OCI-LY1 (cell line): Measurements from ENCODE around the gene GSTO1.

ENCODE experiments used
- CTCF ChIP-seq: fragments of 200-600 bp; sonication (generic), shearing (Covaris generic); IDR thresholded peaks from 2 replicates; pipeline ENCODE4 v1.5.1; 2017; ENCODE audit warnings: mild to moderate bottlenecking, antibody characterized with exemption, low read length, moderate library complexity, mixed read lengths
- EZH2 ChIP-seq: fragments of 200-600 bp; sonication (generic), shearing (Covaris generic); IDR thresholded peaks from 2 replicates; pipeline ENCODE4 v1.8.0; 2017; ENCODE audit warnings: borderline replicate concordance, mixed run types, mild to moderate bottlenecking, antibody characterized with exemption, low read length, moderate library complexity, mixed read lengths

- TF ChIP-seq CTCF (no peak), EZH2 (no peak)
Observed at GRCh38 chr10:104253606-104254410, 884 bp upstream of the GSTO1 start.
